ENCODE data around the gene MEDAG. TPM values are rescaled to one million over a fixed set of nuclear protein-coding genes. Genes with fewer than 3 reads are reported as not detected.

The MEDAG gene
- total RNA-seq, 4 donors from 2014 or later = 16.5 to 45.9 (median 19.1) TPM

DNA sequence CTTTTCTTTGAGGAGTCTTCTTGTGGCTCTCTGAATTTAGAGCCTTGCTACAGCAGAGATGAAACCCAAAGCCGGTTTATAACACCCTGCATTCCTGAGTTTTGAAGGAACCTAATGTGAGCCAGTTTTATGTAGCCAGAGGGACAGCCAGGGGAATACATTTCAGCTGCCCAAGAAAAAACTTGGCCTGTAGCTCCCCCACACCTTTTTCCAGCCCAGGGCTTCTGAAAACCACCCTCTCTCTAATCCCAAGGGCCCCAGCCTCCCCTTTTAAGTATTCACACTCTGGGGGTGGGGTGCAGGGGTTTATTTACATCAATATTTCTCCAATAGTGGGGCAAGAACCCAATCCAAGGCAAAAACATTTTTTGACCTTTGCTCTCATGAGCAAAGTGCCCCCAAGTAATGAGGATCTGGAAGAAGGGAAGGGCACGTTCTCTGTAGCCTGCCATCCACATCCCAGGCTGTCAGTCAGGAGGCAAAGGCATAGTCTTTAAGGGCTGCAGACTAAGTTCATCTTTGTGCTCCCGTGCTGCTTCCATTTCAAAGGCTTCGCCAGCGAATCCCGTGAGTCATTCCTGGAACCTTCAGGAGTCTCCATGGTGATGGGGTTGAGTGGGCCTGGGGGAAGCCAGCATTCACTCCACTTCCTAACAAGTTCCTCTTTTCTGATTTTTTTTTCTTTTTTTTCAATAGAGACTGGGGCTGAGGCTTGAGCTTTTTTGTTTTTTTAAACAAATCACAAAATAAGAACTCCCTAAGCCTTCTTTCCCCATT, 33.2 kb upstream of the MEDAG start:
- intact Hi-C loops (cut with DNase I; ENCODE audit: low total_unique reads) = no loop called here
- TF ChIP-seq, protein P1, sequence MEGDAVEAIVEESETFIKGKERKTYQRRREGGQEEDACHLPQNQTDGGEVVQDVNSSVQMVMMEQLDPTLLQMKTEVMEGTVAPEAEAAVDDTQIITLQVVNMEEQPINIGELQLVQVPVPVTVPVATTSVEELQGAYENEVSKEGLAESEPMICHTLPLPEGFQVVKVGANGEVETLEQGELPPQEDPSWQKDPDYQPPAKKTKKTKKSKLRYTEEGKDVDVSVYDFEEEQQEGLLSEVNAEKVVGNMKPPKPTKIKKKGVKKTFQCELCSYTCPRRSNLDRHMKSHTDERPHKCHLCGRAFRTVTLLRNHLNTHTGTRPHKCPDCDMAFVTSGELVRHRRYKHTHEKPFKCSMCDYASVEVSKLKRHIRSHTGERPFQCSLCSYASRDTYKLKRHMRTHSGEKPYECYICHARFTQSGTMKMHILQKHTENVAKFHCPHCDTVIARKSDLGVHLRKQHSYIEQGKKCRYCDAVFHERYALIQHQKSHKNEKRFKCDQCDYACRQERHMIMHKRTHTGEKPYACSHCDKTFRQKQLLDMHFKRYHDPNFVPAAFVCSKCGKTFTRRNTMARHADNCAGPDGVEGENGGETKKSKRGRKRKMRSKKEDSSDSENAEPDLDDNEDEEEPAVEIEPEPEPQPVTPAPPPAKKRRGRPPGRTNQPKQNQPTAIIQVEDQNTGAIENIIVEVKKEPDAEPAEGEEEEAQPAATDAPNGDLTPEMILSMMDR (IDR thresholded peaks at IDR 0.05) = no peak
- no peak for TF ChIP-seq POLR2A (IDR thresholded peaks at IDR 0.05)
- Histone ChIP-seq H3K36me3 (no peaks in the 10 kb centered on the region), H3K9me3 (no peaks in the 10 kb centered on the region), H3K27ac (peak overlapping the region; percentile 81 to 91), H3K27me3 (no peaks in the 10 kb centered on the region), H3K4me3 (no peak overlapping the region), H3K4me1 (peaks cover 0 to 20% of the 10 kb centered on the region in 2 donors)
- peak; percentile 83 to 87 for DNase-seq

DNA sequence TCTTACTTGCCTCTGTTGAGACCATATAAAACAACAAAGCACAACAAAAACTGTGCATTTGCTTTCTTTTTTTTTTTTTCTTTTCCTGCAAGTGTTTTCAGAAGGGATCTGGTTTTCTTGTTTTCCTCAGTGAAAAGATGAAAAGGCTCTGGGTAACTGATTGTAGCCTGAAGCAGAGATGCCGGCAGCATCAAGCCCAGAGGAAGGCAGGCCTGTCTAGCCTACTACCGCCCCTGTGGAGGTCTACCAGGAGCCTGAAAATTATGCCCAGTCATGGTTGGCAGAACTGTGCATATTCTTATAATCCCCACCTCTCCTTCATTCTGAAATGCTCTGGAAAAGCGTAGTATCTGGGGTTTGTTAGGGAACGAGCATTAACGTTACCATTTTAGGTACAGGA, 32.6 kb upstream of the MEDAG start:
- intact Hi-C loops (cut with DNase I; ENCODE audit: low total_unique reads) = no loop called here
- TF ChIP-seq POLR2A (IDR thresholded peaks at IDR 0.05) = no peak
- TF ChIP-seq, protein P1 (IDR thresholded peaks at IDR 0.05) = no peak
- DNase-seq = no peak
- H3K36me3 ChIP-seq = no peaks in the 10 kb centered on the region
- H3K9me3 ChIP-seq = no peaks in the 10 kb centered on the region
- H3K4me1 ChIP-seq = peaks cover 0 to 20% of the 10 kb centered on the region in 2 donors
- H3K27ac ChIP-seq = peak overlapping the region; percentile 81 to 91
- no peaks in the 10 kb centered on the region for H3K27me3 ChIP-seq
- H3K4me3 ChIP-seq = no peak overlapping the region

DNA sequence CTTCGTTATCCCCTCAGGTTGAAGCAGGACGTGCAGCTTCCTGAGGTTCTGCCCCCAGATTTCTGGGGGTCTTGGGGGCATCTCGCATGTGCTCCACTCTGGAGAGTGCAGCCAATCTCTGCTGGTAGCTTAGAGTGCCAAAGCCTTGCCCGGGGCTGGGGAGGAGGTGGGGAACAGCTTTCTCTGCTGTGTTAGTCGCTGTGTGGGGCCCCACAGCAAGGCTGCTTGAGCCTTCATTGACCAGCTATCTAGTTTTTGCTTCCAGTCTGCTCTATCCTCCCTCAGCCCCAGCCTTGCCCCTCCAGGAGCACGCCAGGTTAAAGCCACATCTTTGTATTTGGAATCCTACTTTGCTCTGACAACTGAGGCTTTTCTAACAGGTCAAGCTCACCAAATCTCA, 32.0 kb upstream of the MEDAG start:
- Histone ChIP-seq H3K9me3 (no peaks in the 10 kb centered on the region), H3K27ac (peak overlapping the region; percentile 81 to 91), H3K36me3 (no peaks in the 10 kb centered on the region), H3K4me3 (no peak overlapping the region), H3K4me1 (peaks cover 0 to 20% of the 10 kb centered on the region in 2 donors), H3K27me3 (no peaks in the 10 kb centered on the region)
- TF ChIP-seq, protein P1 (IDR thresholded peaks at IDR 0.05) = no peak
- TF ChIP-seq POLR2A (IDR thresholded peaks at IDR 0.05) = no peak
- DNase-seq = no peak
- intact Hi-C loops (cut with DNase I; ENCODE audit: low total_unique reads) = no loop called here

DNA sequence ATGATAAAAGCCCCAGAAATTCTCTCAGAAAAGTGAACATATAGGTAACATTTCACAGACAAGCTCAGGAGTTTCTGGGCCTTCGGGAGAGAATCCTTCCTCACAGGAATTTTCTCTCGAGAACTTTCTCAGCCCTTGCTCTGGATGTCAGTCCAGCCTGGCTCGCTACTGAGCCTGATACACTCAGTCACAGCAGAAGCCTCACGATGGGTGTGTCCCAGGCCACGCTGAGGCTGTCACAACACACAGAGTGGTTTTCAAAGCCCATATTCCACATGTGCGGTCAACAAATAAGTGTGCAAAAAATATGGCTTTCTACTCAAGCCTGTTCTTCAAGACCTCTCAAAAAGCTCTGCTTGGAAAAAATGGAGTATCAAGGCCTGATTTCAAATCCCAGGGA, 31.5 kb upstream of the MEDAG start:
- no peak for DNase-seq
- TF ChIP-seq, protein P1 (IDR thresholded peaks at IDR 0.05) = no peak
- TF ChIP-seq POLR2A (IDR thresholded peaks at IDR 0.05) = no peak
- Histone ChIP-seq H3K4me1 (peaks cover 0 to 16% of the 10 kb centered on the region in 2 donors), H3K9me3 (no peaks in the 10 kb centered on the region), H3K36me3 (no peaks in the 10 kb centered on the region), H3K27ac (peak overlapping the region in 1 of 2 donors; percentile 91), H3K4me3 (no peak overlapping the region), H3K27me3 (no peaks in the 10 kb centered on the region)
- intact Hi-C loops (cut with DNase I; ENCODE audit: low total_unique reads) = no loop called here

DNA sequence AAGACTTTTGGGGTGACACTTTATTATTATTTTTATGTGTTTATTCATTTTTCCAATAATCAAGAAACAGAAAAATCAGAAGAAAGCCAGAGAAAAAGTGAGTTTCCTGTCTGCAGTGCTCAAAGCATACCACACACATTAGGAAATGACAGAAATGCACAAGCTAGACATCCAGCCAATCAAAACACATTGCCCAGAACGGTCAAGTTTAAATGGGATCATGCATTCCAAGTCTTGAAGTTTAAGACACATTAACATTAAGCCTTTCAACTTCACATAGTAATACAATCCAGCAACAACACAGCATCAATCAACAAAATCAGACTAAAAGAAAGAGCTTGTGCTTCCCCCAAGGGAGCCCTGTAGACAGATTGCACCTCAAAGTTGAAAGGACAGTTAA, 28.7 kb upstream of the MEDAG start:
- TF ChIP-seq, protein P1 (IDR thresholded peaks at IDR 0.05) = no peak
- no peak for TF ChIP-seq POLR2A (IDR thresholded peaks at IDR 0.05)
- Histone ChIP-seq H3K4me3 (no peak overlapping the region), H3K36me3 (no peaks in the 10 kb centered on the region), H3K27me3 (no peaks in the 10 kb centered on the region), H3K9me3 (no peaks in the 10 kb centered on the region), H3K27ac (no peak overlapping the region), H3K4me1 (peaks cover 10 to 12% of the 10 kb centered on the region in 2 donors)
- no peak for DNase-seq
- intact Hi-C loops (cut with DNase I; ENCODE audit: low total_unique reads) = no loop called here
